GM20000 (cell line): Measurements from ENCODE around the gene ELFN2.
A peak's percentile ranks its signal among the peaks of the same experiment; 100 is the strongest.
"Not testable (repeated sequence)": the region's sequence is repeated elsewhere in the genome, so short reads cannot be mapped to it uniquely, and the experiment has no call there.

Experiments
- DNase-seq: peaks from one replicate; pipeline ENCODE4 v3.0.0; 2012; ENCODE audit warnings: low spot score
- CTCF ChIP-seq: IDR thresholded peaks from 2 replicates; pipeline ENCODE4 v1.5.1; 2012; ENCODE audit warnings: mild to moderate bottlenecking, control low read depth; ENCODE audit errors: extremely low read depth, missing control alignments

Gene ELFN2

GRCh38 chr22:37333724-37334460 lies 93.4 kb downstream of the ELFN2 start:
- TF ChIP-seq CTCF: no peak
- DNase-seq: no peak

GRCh38 chr22:37331856-37332536 lies 95.3 kb downstream of the ELFN2 start:
- no peak for TF ChIP-seq CTCF
- no peak for DNase-seq

DNA sequence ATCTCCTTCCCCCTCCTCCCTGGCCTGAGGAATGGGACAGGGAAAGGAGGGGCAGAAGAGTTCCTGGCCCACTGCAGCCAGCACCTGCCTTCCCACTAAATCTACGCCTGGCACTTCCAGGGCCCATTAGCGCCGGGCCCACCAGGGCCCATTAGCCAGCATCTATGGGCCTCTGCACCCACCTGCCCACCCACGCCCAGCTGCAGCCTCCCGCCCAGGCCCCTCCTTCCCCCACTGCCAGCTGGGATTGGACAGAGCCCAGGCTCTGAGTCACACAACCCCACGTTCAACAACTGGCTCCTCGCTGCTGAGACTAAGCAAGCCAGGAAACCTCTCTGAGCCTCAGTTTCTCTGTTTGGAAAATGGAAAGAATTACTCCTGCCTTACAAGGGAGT lies 96.2 kb downstream of the ELFN2 start:
- no peak for TF ChIP-seq CTCF
- DNase-seq: no peak

GRCh38 chr22:37330200-37331033 lies 96.9 kb downstream of the ELFN2 start:
- DNase-seq: peak; percentile 83
- TF ChIP-seq CTCF: peak; percentile 12

- DNase-seq: no peak
- no peak for TF ChIP-seq CTCF
Measured at GRCh38 chr22:37329238-37330140, 97.8 kb downstream of the ELFN2 start.

DNA sequence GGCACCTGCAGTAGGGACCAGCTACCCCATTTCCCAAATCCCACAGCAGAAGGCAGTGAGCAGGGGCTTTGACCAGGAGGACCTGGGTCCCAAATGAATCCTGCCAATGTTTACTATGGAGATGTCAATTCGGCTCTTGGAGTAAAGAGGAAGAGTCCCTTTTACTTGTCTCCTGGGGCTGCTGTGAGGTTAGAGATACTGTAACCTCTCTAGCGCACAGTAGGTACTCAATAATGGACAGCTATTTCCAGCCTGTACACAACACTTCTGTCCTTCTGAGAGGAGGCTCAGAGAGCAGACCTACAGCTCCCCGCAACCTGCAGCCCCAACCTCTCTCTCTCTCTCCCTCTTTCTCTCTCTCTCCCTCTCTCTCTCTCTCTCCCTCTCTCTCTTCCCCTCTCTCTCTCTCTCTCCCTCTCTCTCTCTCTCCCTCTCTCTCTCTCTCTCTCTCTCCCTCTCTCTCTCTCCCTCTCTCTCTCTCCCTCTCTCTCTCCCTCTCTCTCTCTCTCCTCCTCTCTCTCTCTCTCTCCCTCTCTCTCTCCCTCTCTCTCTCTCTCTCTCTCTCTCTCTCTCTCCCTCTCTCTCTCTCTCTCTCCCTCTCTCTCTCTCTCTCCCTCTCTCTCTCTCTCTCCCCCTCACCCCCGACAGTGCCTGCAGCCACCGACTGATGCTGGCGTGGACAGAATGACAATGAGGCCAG lies 98.6 kb downstream of the ELFN2 start:
- not testable (repeated sequence) for DNase-seq

DNA sequence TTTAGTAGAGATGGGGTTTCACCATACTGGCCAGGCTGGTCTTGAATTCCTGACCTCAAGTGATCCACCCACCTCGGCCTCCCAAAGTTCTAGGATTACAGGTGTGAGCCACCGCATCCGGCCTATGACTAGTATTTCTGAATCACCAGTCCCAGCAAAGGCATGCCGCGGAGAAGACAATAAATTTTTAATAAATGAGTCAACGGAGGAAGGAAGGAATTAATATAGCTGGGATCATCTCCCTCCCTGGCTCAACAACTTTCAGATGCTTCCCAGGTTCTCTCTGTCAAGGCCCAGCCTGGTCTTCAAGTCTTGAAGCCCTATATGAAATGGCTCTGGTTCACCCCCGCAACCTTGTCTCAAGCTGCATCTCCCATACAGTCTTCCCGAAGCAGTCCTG lies 99.3 kb downstream of the ELFN2 start:
- no peak for DNase-seq
- no peak for TF ChIP-seq CTCF
